ENCODE results near the gene FGF12.

- TF ChIP-seq YY1 (IDR thresholded peaks at IDR 0.05; ENCODE audit: insufficient read depth, insufficient read length) (no peak), SUZ12 (IDR thresholded peaks at IDR 0.05; ENCODE audit: extremely low read depth, insufficient read depth, insufficient read length) (no peak), ZNF274 (IDR thresholded peaks at IDR 0.05; ENCODE audit: low read depth, low read length) (no peak)
These were observed 539.0 kb downstream of the FGF12 start for GRCh38 chr3:192188218-192188835.
